Aorta (tissue), 5 donors: ENCODE measurements around the gene DPP6. TPM values are rescaled to one million over a fixed set of nuclear protein-coding genes. Genes with fewer than 3 reads are reported as not detected.

Source experiments
- ATAC-seq: fragments of 200-7000 bp; cut with Tn5 transposase; one replicate; pipeline ENCODE4 v1.9.1; 2022; ENCODE audit warnings: moderate library complexity; ENCODE audit not compliant: low FRiP score
- DNase-seq, 2 donors: peaks; one replicate each; pipeline ENCODE4 v3.0.0-alpha.2; 2020
- H3K27ac ChIP-seq, 2 donors: one replicate each; pipeline ENCODE4 v1.5.1; 2013; ENCODE audit warnings: low read length in 2 of 2, mild to moderate bottlenecking in 2 of 2, moderate library complexity in 2 of 2, control low read depth in 1 of 2, inconsistent platforms in 1 of 2, low read depth in 1 of 2
- H3K27me3 ChIP-seq, 2 donors: one replicate each; pipeline ENCODE4 v1.6.1; 2013; ENCODE audit warnings: control low read depth in 1 of 2, low read length in 1 of 2, mild to moderate bottlenecking in 1 of 2, moderate library complexity in 1 of 2; ENCODE audit not compliant: insufficient read depth in 2 of 2, control insufficient read depth in 1 of 2
- H3K36me3 ChIP-seq, 2 donors: one replicate each; pipeline ENCODE4 v1.6.1; 2013; ENCODE audit warnings: control low read depth in 1 of 2, low read length in 1 of 2, mild to moderate bottlenecking in 1 of 2; ENCODE audit not compliant: insufficient read depth in 2 of 2, control insufficient read depth in 1 of 2
- H3K4me1 ChIP-seq, 2 donors: one replicate each; pipeline ENCODE4 v1.6.1; 2013; ENCODE audit warnings: low read length in 2 of 2, control low read depth in 1 of 2, mild to moderate bottlenecking in 1 of 2, moderate library complexity in 1 of 2; ENCODE audit not compliant: insufficient read depth in 2 of 2, control insufficient read depth in 1 of 2
- H3K4me3 ChIP-seq, 2 donors: one replicate each; pipeline ENCODE4 v1.5.1; 2013; ENCODE audit warnings: low read length in 2 of 2, control low read depth in 1 of 2, mild to moderate bottlenecking in 1 of 2
- H3K9me3 ChIP-seq: one replicate; pipeline ENCODE4 v1.6.1; 2013; ENCODE audit warnings: mild to moderate bottlenecking, low read length; ENCODE audit not compliant: control insufficient read depth
- WGBS, 2 donors: extraction: QIAGEN DNeasy Blood & Tissue Kit; methylation state at CpG; one replicate each; pipeline ENCODE4 v1.1.7; 2013; 5-methylcytosine and 5-hydroxymethylcytosine counted together
- intact Hi-C, 2 donors: fragments of 100-400 bp; cut with DNase I; formaldehyde crosslinking; loops; one replicate each; pipeline versions ENCODE4 v1.14.2 to v1.15.0; 2022
- polyA plus RNA-seq, 2 donors: library from polyadenylated mRNA; stranded (reverse); fragments of 200-250 nt; gene quantifications; one replicate each; pipeline ENCODE4 v1.2.3, GENCODE V29; 2013
- total RNA-seq, 2 donors: library from RNA; stranded (reverse); fragmentation: NEBNext Ultra II Directional; extraction: Animal tissue kit (Norgen Biotek cat#: 25700); gene quantifications; one replicate each; pipeline ENCODE4 v1.2.1, GENCODE V29; 2021
- donor health status: healthy with polysubstance abuse.
- donor health status: Bipolar disorder and iron deficiency.
- donor health status: DM: no; HTN: no; CAD: no.
- donor health status: DM: no; HTN: no; CAD: no.
- donor health status: DM: yes; HTN: yes; CAD: no.

The DPP6 gene
- total and polyA plus RNA-seq, 4 donors = 0.69 TPM; not detected in 3

GRCh38 chr7:154686305-154686704, 634.1 kb downstream of the DPP6 start:
- intact Hi-C loops = no loop called here
- no peaks in the 10 kb centered on the region for H3K27me3 ChIP-seq
- no peaks in the 10 kb centered on the region for H3K9me3 ChIP-seq
- H3K36me3 ChIP-seq = no peaks in the 10 kb centered on the region
- H3K4me3 ChIP-seq = no peak overlapping the region
- 55 to 57% methylated on average over 4 of the region's 4 CpGs for WGBS, 2 donors
- no peak overlapping the region for H3K27ac ChIP-seq
- no peak for DNase-seq
- H3K4me1 ChIP-seq = no peaks in the 10 kb centered on the region
- ATAC-seq = no peak

- ATAC-seq (no peak), DNase-seq (no peak)
- no peaks in the 10 kb centered on the region for H3K27me3 ChIP-seq
- no peaks in the 10 kb centered on the region for H3K4me1 ChIP-seq
- no peaks in the 10 kb centered on the region for H3K9me3 ChIP-seq
- no peak overlapping the region for H3K27ac ChIP-seq
- no peak overlapping the region for H3K4me3 ChIP-seq
- WGBS, 2 donors = 72 to 76% methylated on average over 3 of the region's 3 CpGs
- no peaks in the 10 kb centered on the region for H3K36me3 ChIP-seq
- intact Hi-C loops = no loop called here
Observed at GRCh38 chr7:154688952-154689351, 636.8 kb downstream of the DPP6 start.

GRCh38 chr7:154690411-154690810, 638.2 kb downstream of the DPP6 start:
- no peaks in the 10 kb centered on the region for H3K9me3 ChIP-seq
- intact Hi-C loops = no loop called here
- H3K27ac ChIP-seq = no peak overlapping the region
- 77 to 79% methylated on average over 3 of the region's 3 CpGs for WGBS, 2 donors
- no peaks in the 10 kb centered on the region for H3K27me3 ChIP-seq
- no peaks in the 10 kb centered on the region for H3K36me3 ChIP-seq
- H3K4me3 ChIP-seq = no peak overlapping the region
- H3K4me1 ChIP-seq = no peaks in the 10 kb centered on the region
- DNase-seq = no peak
- ATAC-seq = no peak

DNA sequence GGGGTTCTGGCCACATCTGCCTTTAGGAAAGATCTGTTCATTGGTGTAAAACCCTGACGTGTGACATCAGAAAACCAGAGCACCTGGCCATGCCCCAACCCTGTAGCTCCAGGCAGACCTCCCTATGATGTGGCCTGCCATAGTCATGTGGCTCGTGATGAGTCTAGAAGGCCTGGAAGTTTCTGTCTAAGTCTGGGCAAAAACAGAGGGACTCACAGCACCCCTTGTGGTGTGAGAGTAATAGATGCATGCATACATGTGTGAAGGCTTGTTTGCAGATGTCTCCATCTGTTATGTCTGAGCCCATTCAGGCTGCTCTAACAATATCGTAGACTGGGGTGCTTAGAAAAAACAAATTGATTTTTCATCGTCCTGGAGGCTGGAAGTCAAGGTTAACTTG, 641.5 kb downstream of the DPP6 start:
- no peak overlapping the region for H3K4me3 ChIP-seq
- H3K9me3 ChIP-seq = no peaks in the 10 kb centered on the region
- no peaks in the 10 kb centered on the region for H3K36me3 ChIP-seq
- ATAC-seq (no peak), DNase-seq (no peak)
- no peak overlapping the region for H3K27ac ChIP-seq
- intact Hi-C loops = no loop called here
- no peaks in the 10 kb centered on the region for H3K4me1 ChIP-seq
- H3K27me3 ChIP-seq = no peaks in the 10 kb centered on the region
- 75% methylated on average over 4 of the region's 4 CpGs for WGBS, 2 donors

- Histone ChIP-seq H3K4me1 (no peaks in the 10 kb centered on the region), H3K4me3 (no peak overlapping the region), H3K27ac (no peak overlapping the region), H3K36me3 (no peaks in the 10 kb centered on the region), H3K9me3 (no peaks in the 10 kb centered on the region), H3K27me3 (no peaks in the 10 kb centered on the region)
- intact Hi-C loops = no loop called here
- DNase-seq (no peak), ATAC-seq (no peak)
- WGBS, 2 donors = 82 to 89% methylated on average over 14 of the region's 14 CpGs
Observed at GRCh38 chr7:154695836-154696235, 643.6 kb downstream of the DPP6 start.

DNA sequence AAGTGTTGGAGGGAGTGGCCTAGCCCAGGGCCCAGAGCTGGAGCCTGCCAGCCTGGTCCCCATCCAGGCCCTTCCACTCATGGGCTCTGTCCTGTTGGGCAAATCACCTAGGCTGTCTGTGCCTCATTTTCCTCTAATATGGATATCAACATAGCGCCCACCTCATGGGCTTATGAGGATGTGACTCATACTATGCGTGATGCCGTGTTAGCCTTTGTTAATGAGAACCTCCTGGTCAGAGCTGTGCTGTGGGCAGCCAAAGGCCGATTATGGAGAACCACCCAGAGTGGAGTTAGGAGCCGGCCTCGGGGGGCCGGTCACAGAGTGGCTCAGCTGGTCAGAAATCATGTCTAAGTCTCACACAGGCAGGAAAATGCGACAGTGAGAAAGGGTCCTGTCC, 644.4 kb downstream of the DPP6 start:
- no peak overlapping the region for H3K27ac ChIP-seq
- intact Hi-C loops = no loop called here
- H3K27me3 ChIP-seq = no peaks in the 10 kb centered on the region
- H3K9me3 ChIP-seq = no peaks in the 10 kb centered on the region
- no peak overlapping the region for H3K4me3 ChIP-seq
- no peak for ATAC-seq
- H3K4me1 ChIP-seq = no peaks in the 10 kb centered on the region
- no peak for DNase-seq
- no peaks in the 10 kb centered on the region for H3K36me3 ChIP-seq
- WGBS, 2 donors = 87 to 92% methylated on average over 8 of the region's 8 CpGs

GRCh38 chr7:154698726-154699291, 646.6 kb downstream of the DPP6 start:
- Histone ChIP-seq H3K27ac (no peak overlapping the region), H3K4me3 (no peak overlapping the region), H3K27me3 (no peaks in the 10 kb centered on the region), H3K9me3 (no peaks in the 10 kb centered on the region), H3K36me3 (no peaks in the 10 kb centered on the region), H3K4me1 (no peaks in the 10 kb centered on the region)
- ATAC-seq (no peak), DNase-seq (no peak)
- WGBS, 2 donors = 47 to 50% methylated on average over 13 of the region's 13 CpGs
- intact Hi-C loops = no loop called here

- 59 to 61% methylated on average over 6 of the region's 6 CpGs for WGBS, 2 donors
- intact Hi-C loops = no loop called here
Observed at GRCh38 chr7:154699417-154699816, 647.2 kb downstream of the DPP6 start.

GRCh38 chr7:154709840-154710520, 657.8 kb downstream of the DPP6 start:
- ATAC-seq (peak; percentile 26), DNase-seq (no peak)
- intact Hi-C loops = no loop called here
- no peaks in the 10 kb centered on the region for H3K36me3 ChIP-seq
- H3K4me3 ChIP-seq = no peak overlapping the region
- no peaks in the 10 kb centered on the region for H3K4me1 ChIP-seq
- H3K27ac ChIP-seq = no peak overlapping the region
- no peaks in the 10 kb centered on the region for H3K9me3 ChIP-seq
- 72% methylated on average over 6 of the region's 6 CpGs for WGBS, 2 donors
- no peaks in the 10 kb centered on the region for H3K27me3 ChIP-seq

More at GRCh38 chr7:154699417-154699816, 647.2 kb downstream of the DPP6 start:
- no peaks in the 10 kb centered on the region for H3K36me3 ChIP-seq
- ATAC-seq (no peak), DNase-seq (no peak)
- H3K27me3 ChIP-seq = no peaks in the 10 kb centered on the region
- H3K4me3 ChIP-seq = no peak overlapping the region
- no peaks in the 10 kb centered on the region for H3K4me1 ChIP-seq
- H3K27ac ChIP-seq = no peak overlapping the region
- H3K9me3 ChIP-seq = no peaks in the 10 kb centered on the region
